Mucosa of rectum (tissue), 2 donors: ENCODE results near the gene KIF16B.

Source experiments
- H3K27ac ChIP-seq, 2 donors: one replicate each; pipeline ENCODE4 v1.7.0; 2013; ENCODE audit warnings: inconsistent platforms in 2 of 2, low read depth in 2 of 2, low read length in 2 of 2
- H3K27me3 ChIP-seq, 2 donors: one replicate each; pipeline ENCODE4 v1.7.0; 2013; ENCODE audit warnings: low read length in 2 of 2; ENCODE audit not compliant: control insufficient read depth in 2 of 2, insufficient read depth in 2 of 2
- H3K36me3 ChIP-seq, 2 donors: one replicate each; pipeline ENCODE4 v1.7.0; 2013; ENCODE audit warnings: low read length in 2 of 2; ENCODE audit not compliant: control insufficient read depth in 2 of 2, insufficient read depth in 2 of 2
- H3K4me1 ChIP-seq, 2 donors: one replicate each; pipeline ENCODE4 v1.7.0; 2013; ENCODE audit warnings: low read length in 2 of 2, mild to moderate bottlenecking in 1 of 2; ENCODE audit not compliant: control insufficient read depth in 2 of 2, insufficient read depth in 2 of 2
- H3K4me3 ChIP-seq, 2 donors: one replicate each; pipeline ENCODE4 v1.7.0; 2013; ENCODE audit warnings: low read length in 2 of 2
- H3K9ac ChIP-seq, 2 donors: one replicate each; pipeline ENCODE4 v1.7.0; 2013; ENCODE audit warnings: low read length in 2 of 2, low read depth in 1 of 2, mild to moderate bottlenecking in 1 of 2
- H3K9me3 ChIP-seq, 2 donors: one replicate each; pipeline ENCODE4 v1.7.0; 2013; ENCODE audit warnings: low read length in 2 of 2; ENCODE audit not compliant: control insufficient read depth in 2 of 2
- donor health status: healthy.
- donor health status: Normal muscosa, but diverticular disease.

Gene KIF16B

DNA sequence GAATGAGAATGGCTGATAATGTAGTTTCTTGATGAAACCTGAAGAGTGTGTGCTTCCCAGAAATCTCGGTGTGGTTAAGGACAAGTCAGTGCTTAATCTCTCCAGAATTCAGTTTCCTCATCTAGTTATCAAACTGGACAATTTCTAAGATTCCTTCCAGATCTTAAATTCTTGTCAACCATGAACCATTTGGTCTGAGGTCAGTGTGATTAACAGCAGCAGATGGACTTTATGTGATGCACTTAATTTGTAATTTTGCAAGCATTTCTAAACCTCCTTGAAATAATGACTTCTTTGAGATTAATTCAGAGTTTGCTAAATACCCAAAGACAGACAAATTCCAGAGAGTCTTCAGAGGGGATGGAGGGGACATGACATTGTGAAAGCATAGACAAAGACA lies 160.3 kb downstream of the KIF16B start:
- Histone ChIP-seq H3K9me3 (no peaks in the 10 kb centered on the region), H3K4me1 (no peaks in the 10 kb centered on the region), H3K9ac (no peak overlapping the region), H3K36me3 (peaks cover 21 to 22% of the 10 kb centered on the region in 2 donors), H3K27me3 (no peaks in the 10 kb centered on the region), H3K27ac (no peak overlapping the region), H3K4me3 (no peak overlapping the region)

DNA sequence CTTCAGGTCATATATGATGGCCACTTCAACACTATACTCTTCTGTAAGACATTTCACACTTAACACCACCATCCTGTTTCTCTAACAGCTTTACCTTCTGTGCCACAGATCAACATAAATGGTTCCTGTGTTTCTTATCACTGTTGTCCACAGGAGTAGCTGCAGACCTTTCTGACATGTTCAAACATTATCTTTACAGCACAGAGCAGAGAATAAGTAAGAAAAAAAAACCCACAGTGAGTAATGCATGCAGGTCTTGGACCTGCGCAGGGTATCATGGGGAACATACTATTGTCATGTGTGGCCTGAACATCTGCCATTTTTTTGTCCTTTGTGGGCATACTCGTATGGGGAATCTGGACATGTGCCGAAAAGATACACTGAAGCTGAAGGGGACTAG lies 161.9 kb downstream of the KIF16B start:
- Histone ChIP-seq H3K4me1 (no peaks in the 10 kb centered on the region), H3K36me3 (peaks cover 20 to 24% of the 10 kb centered on the region in 2 donors), H3K4me3 (no peak overlapping the region), H3K9me3 (no peaks in the 10 kb centered on the region), H3K9ac (no peak overlapping the region), H3K27me3 (no peaks in the 10 kb centered on the region), H3K27ac (no peak overlapping the region)

DNA sequence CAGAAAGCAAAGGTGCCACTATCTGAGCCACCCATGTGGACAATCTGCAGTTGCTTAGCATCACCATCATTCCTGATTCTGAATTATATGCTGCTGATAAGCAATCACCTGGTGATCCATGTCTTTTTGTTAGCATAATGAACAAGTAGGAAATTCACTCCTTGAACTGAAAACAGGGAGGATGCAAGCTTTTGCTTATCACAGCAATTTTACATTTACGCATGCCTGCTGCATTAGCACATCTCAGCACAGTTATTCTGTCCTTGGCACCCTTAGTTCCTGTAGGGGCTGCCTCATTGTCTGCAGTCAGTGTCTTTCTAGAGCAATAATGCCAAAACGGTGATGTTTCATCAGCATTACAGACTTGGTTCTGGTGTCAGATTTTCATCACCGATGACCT lies 162.6 kb downstream of the KIF16B start:
- H3K27me3 ChIP-seq = no peaks in the 10 kb centered on the region
- no peak overlapping the region for H3K9ac ChIP-seq
- H3K4me3 ChIP-seq = no peak overlapping the region
- peaks cover 27 to 32% of the 10 kb centered on the region in 2 donors for H3K36me3 ChIP-seq
- no peak overlapping the region for H3K27ac ChIP-seq
- H3K4me1 ChIP-seq = no peaks in the 10 kb centered on the region
- no peaks in the 10 kb centered on the region for H3K9me3 ChIP-seq

DNA sequence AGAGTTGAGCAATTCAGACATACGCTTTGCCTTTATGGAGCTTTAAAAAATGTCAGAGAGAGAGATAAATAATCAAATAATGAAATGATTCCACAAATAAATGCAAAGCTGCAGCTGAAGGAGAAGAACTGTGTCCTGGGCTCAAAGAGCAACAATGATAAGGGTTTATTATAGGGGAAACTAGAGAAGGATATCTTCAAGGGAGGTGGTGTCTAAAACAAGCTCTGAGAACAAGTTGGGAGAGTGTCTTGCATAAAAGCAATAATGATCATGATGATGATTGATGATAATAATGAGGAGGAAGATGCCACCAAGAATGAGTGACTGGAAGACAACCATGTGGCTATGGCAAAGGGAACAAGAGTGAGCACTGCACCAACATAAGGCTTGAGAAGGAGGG lies 164.3 kb downstream of the KIF16B start:
- no peak overlapping the region for H3K27ac ChIP-seq
- H3K27me3 ChIP-seq = no peaks in the 10 kb centered on the region
- H3K4me3 ChIP-seq = no peak overlapping the region
- H3K9me3 ChIP-seq = no peaks in the 10 kb centered on the region
- no peak overlapping the region for H3K9ac ChIP-seq
- H3K4me1 ChIP-seq = no peaks in the 10 kb centered on the region
- peaks cover 38 to 46% of the 10 kb centered on the region in 2 donors for H3K36me3 ChIP-seq

DNA sequence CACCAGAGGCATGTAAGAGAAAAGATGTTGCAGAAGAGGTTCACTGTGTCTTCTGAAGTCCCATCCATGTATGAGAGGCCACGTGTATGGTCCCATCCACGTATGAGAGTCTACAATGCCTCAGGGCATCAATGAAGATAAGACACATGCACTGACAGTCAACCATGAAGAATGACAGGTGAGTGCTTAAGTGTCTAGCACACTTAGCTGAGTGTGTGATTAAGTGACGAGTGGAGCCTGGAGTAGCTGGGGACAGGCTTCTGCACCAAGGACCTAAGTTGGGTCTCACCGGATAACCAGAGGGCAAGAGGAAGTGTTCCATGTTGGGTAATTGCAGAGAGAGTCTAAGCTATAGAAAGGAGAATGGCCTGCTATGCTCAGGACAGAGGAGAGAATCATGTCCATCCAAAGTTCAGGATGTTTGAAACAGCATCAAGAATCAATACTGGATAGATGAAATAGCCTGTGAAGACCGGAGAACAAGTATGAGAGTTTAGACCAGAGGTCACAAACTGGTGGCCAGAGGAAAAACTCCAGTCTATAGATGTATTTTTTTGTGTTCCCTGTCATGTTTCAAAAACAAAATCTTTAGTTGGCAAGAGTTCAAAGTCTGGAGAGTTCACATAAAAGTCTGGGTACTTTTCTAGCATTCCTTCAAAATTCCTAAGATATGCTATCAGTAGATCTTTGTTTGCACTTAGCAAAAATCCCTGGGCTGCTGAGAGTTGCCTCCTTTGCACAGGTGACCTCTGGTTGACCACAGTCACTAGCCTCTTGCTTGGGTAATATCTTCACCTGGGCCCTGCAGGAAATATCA lies 165.8 kb downstream of the KIF16B start:
- H3K27me3 ChIP-seq = no peaks in the 10 kb centered on the region
- no peaks in the 10 kb centered on the region for H3K4me1 ChIP-seq
- peaks cover 47 to 48% of the 10 kb centered on the region in 2 donors for H3K36me3 ChIP-seq
- H3K4me3 ChIP-seq = no peak overlapping the region
- H3K9me3 ChIP-seq = no peaks in the 10 kb centered on the region
- H3K9ac ChIP-seq = no peak overlapping the region
- no peak overlapping the region for H3K27ac ChIP-seq

GRCh38 chr20:16405254-16405653 lies 168.0 kb downstream of the KIF16B start:
- no peak overlapping the region for H3K4me3 ChIP-seq
- no peaks in the 10 kb centered on the region for H3K27me3 ChIP-seq
- no peaks in the 10 kb centered on the region for H3K9me3 ChIP-seq
- H3K9ac ChIP-seq = no peak overlapping the region
- H3K27ac ChIP-seq = no peak overlapping the region
- peaks cover 43 to 54% of the 10 kb centered on the region in 2 donors for H3K36me3 ChIP-seq
- H3K4me1 ChIP-seq = no peaks in the 10 kb centered on the region

DNA sequence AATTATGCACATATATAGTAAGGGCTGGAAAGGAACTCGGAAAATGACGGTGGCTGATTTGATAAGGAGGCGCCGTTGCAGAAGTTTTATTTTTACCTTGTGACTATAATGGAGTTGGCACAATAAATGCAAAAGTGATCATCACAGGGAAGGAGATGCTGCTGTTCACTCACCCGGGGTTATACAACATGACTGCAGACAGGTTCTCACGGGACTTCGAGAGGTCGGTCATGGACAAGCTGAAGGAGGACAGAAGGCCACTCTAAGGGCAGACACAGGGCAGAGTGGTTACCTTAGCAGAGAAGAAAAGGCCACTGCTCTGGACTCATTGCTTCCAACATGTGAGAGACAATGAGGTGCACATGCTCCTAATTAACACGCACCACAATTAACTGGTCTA lies 168.6 kb downstream of the KIF16B start:
- Histone ChIP-seq H3K27me3 (no peaks in the 10 kb centered on the region), H3K4me1 (no peaks in the 10 kb centered on the region), H3K4me3 (no peak overlapping the region), H3K27ac (no peak overlapping the region), H3K36me3 (peaks cover 47 to 58% of the 10 kb centered on the region in 2 donors), H3K9ac (no peak overlapping the region), H3K9me3 (no peaks in the 10 kb centered on the region)

DNA sequence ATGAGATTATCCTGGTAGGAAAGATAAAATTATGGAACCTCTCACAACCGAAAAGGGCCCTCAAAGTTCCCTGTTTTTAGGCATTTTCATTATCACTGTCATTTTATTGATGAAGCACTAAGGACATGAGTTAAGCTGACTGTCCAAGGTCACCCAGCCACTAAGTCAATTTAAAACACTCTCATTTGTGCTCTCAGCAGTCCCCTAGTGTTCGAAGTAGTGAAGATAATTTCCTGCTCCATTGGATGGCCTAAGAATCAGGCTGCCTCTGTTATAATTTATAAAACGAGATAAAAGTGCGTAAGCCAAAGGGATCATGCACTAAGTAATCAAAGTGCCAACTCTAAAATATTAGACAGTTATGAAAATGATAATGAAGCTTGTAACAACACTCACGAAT lies 169.1 kb downstream of the KIF16B start:
- peaks cover 50 to 56% of the 10 kb centered on the region in 2 donors for H3K36me3 ChIP-seq
- H3K27me3 ChIP-seq = no peaks in the 10 kb centered on the region
- no peak overlapping the region for H3K9ac ChIP-seq
- H3K27ac ChIP-seq = no peak overlapping the region
- H3K9me3 ChIP-seq = no peaks in the 10 kb centered on the region
- no peak overlapping the region for H3K4me3 ChIP-seq
- no peaks in the 10 kb centered on the region for H3K4me1 ChIP-seq

GRCh38 chr20:16400234-16400633 lies 173.0 kb downstream of the KIF16B start:
- H3K9ac ChIP-seq = no peak overlapping the region
- H3K36me3 ChIP-seq = peaks cover 33 to 36% of the 10 kb centered on the region in 2 donors
- no peaks in the 10 kb centered on the region for H3K9me3 ChIP-seq
- H3K27me3 ChIP-seq = no peaks in the 10 kb centered on the region
- no peak overlapping the region for H3K4me3 ChIP-seq
- H3K4me1 ChIP-seq = no peaks in the 10 kb centered on the region
- H3K27ac ChIP-seq = no peak overlapping the region

GRCh38 chr20:16399801-16400200 lies 173.4 kb downstream of the KIF16B start:
- Histone ChIP-seq H3K27ac (no peak overlapping the region), H3K4me1 (no peaks in the 10 kb centered on the region), H3K36me3 (peaks cover 28 to 32% of the 10 kb centered on the region in 2 donors), H3K9ac (no peak overlapping the region), H3K9me3 (no peaks in the 10 kb centered on the region), H3K27me3 (no peaks in the 10 kb centered on the region), H3K4me3 (no peak overlapping the region)
